22Rv1 (cell line): ENCODE results near the gene ABCD3.

Experiments
- ZFX ChIP-seq: fragments of 450-650 bp; IDR thresholded peaks from 2 replicates; pipeline ENCODE4 v1.6.1; 2017; ENCODE audit warnings: antibody characterized with exemption, borderline replicate concordance
- TF ChIP-seq, protein P1 (sequence below): fragments of 450-650 bp; IDR thresholded peaks from 2 replicates; pipeline ENCODE4 v1.5.1; 2017; ENCODE audit warnings: mild to moderate bottlenecking

DNA sequence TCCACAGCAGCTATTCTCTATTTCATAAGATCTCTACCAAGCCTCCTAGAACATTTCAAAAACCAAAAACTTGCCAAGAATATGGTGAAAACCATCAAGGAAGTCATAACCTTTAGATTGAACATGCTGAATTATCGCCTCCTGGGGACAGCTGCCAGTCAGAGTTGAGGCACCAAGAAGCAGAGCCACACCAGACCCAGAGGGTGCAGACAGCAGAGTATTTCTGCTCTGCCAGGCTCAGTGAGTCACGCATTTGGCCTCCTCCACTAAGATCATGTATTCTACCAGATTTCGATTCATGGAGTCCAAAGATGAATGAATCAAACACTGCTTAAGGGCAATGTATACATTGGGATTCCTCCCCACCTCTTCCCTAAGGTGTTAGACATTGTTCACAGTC, 121.3 kb downstream of the ABCD3 start:
- TF ChIP-seq, protein P1, sequence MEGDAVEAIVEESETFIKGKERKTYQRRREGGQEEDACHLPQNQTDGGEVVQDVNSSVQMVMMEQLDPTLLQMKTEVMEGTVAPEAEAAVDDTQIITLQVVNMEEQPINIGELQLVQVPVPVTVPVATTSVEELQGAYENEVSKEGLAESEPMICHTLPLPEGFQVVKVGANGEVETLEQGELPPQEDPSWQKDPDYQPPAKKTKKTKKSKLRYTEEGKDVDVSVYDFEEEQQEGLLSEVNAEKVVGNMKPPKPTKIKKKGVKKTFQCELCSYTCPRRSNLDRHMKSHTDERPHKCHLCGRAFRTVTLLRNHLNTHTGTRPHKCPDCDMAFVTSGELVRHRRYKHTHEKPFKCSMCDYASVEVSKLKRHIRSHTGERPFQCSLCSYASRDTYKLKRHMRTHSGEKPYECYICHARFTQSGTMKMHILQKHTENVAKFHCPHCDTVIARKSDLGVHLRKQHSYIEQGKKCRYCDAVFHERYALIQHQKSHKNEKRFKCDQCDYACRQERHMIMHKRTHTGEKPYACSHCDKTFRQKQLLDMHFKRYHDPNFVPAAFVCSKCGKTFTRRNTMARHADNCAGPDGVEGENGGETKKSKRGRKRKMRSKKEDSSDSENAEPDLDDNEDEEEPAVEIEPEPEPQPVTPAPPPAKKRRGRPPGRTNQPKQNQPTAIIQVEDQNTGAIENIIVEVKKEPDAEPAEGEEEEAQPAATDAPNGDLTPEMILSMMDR: no peak
- TF ChIP-seq ZFX: no peak
